Frontal cortex (tissue), 4 donors: ENCODE measurements around the gene LSM3. TPM values are rescaled to one million over a fixed set of nuclear protein-coding genes. Genes with fewer than 3 reads are reported as not detected.
A peak's percentile ranks its signal among the peaks of the same experiment; 100 is the strongest.

Experiments
- DNase-seq, 2 donors: peaks; one replicate each; pipeline ENCODE4 v3.0.0; 2012; ENCODE audit warnings: low spot score in 2 of 2
- FAIRE-seq: peaks from 2 replicates; lab custom pipeline; 2012; peaks lifted over from hg19 to GRCh38; lab: Jason Lieb, UNC
- total RNA-seq: library from RNA; depleted of rRNA; stranded (reverse); fragments of >200 nt; gene quantifications from one replicate; pipeline ENCODE4 v1.2.3, GENCODE V29; 2014
- donor health status: control.
- donor health status: control.
- donor health status: control.

The LSM3 gene
- total RNA-seq, 1 donor from 2014 or later, result 13.5 TPM

DNA sequence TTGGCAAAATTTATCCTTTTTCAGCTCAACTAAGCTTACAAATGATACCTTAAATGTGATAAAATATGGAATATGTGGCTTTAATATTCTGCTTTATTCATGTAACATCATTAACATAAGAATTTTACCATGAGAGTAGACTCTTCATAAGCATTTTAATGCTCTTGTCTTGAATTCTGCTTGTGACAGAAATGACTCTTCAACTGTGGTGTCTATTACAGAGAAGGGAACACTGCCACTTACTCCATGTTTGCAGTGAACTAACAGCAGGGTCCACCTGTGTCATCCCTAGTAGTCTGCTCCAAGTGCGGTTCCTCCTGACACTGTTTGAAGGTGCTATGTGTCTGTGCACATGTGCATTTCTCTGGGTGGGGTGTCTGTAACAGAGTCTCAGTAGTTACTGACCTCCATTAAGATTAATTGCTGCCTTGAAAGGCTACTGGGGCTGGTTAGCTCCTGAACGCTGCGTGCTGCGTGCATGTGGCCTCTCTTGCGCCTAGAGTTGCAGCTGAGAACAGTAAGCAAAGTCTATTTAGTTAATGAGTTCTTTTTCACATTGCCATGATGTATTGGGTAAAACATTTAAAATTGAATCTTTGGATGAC, 8.3 kb downstream of the LSM3 start:
- DNase-seq (no peak), FAIRE-seq (no peak)

DNA sequence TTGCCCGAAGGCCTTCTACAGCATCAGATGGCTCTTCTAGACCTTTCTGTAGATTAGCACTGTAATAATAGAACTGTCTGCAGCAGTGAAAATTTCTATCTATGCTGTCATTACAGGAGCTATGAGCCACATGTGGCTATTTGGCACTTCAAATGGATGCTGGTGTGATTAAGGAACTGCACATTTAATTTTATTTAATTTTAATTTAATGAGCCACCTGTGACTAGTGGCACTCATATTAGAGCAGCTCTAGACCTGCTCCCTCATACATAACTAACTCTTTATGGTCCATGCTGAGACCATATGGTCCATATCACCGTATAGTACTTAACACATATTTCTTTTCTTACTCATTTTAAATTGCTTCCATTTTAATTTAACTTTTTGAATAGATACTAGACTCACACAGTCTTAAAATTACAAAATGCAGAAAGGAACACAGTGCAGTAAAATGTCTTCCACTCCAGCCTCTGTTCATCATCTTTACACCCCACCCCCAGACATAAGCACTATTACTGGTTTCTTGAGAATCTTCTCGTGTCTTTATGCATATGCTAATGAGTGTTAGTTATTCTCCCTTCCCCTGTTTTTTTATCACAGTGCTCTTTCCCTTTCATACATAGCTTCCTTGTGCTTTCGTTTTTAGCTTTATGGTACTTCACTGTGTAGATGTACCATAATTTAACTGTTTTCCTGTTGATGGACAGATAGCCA, 9.6 kb downstream of the LSM3 start:
- DNase-seq (no peak), FAIRE-seq (no peak)

DNA sequence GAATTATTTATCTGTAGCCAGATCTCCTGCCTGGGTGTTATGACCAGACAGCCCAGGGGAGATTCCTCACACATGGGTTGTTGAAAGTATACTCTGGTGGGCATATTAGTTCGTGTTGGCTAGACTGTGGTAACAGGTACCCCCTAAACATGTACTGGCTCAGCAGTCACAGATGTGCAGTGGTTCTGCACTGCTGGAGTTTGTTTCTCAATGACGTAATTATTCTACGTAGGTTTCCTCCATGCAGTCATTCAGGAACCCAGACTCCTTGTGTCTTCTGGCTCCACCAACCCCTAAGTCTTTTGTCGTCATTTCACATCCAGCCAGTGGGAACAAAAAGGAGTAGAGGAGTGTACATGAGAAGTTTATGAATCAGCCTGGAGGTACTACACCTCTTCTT, 16.2 kb downstream of the LSM3 start:
- DNase-seq, result no peak
- no peak for FAIRE-seq

GRCh38 chr3:14199641-14200040, 21.0 kb downstream of the LSM3 start:
- no peak for DNase-seq
- FAIRE-seq, result no peak

- FAIRE-seq (no peak), DNase-seq (no peak)
Measured at GRCh38 chr3:14200276-14200675, 21.7 kb downstream of the LSM3 start.

DNA sequence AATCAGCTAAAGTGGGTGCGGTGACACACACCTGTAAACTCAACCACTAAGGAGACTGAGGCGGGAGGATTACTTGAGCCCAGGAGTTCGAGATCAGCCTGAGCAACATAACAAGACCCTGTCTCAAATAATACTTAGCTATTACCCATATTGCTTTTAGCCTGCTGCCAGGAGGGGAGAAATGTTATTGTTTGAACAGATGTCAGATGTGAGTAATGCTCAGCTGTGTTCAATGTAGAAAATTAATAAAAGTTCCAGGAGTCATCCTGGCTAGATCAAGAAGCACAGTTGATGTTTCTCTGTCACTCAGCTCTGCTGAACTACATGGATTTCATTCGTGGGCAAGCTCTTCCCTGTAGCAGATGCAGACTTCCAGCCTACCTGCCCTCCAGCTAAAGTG, 22.2 kb downstream of the LSM3 start:
- DNase-seq (no peak), FAIRE-seq (no peak)

GRCh38 chr3:14201940-14202684, 23.5 kb downstream of the LSM3 start:
- FAIRE-seq (no peak), DNase-seq (no peak)

DNA sequence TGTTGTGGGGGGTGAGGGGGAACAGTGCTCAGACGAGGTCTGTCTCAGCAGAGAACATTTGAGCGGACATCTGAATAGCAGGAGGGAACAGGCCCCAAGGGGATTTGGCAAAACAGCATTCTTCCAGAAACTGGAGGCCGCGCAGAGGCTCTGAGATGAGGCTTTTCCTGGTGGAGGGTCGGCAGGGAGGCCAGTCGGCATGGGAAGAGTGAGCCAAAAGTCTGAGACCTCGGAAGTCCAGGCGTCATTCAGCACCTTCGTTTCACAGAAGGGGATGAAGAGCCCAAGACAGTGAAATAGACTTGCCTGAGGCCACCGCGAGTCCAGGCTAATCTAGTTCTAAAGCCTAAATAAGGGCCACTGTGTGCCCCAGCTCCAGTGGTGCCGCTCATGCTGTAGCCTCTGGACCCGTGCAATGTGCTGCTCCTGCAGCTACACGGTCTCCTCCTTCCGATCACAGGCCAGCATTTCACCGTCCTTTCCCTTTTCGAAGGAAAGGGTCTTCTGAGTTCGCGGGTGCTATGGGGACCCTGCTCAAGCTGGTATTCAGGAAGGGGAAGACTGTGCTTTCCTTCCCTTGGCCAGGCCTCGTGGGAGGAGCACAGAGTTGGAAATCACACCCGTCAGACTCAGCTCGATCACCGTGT, 24.4 kb downstream of the LSM3 start:
- DNase-seq (no peak), FAIRE-seq (no peak)

- no peak for FAIRE-seq
- peak; percentile 45 to 76 for DNase-seq
Measured at GRCh38 chr3:14203521-14204079, 25.0 kb downstream of the LSM3 start.

GRCh38 chr3:14204515-14205284, 26.1 kb downstream of the LSM3 start:
- FAIRE-seq (no peak), DNase-seq (no peak)

GRCh38 chr3:14206548-14207177, 28.0 kb downstream of the LSM3 start:
- FAIRE-seq (no peak), DNase-seq (no peak)

- no peak for DNase-seq
- FAIRE-seq, result no peak
Measured at GRCh38 chr3:14208168-14208567, 29.6 kb downstream of the LSM3 start.

DNA sequence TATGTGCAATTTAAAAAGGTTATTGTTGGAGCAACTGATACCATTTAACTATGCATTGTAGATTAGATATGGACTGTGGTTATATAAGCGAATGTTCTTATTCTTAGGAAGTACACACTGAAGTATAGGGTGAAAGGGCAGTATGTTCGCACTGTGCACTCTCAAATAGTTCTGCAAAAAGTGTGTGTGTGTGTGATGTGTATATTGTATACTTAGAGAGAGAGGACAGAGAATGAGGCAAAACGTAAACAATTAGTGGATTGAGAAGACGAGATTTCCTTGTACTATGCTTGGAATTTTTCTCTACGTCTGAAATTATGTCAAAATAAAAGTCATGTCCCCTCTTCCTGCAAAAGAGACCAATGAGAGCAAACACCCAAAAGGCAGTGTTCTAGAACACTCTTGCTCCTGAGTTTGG, 30.4 kb downstream of the LSM3 start:
- DNase-seq (no peak), FAIRE-seq (no peak)

DNA sequence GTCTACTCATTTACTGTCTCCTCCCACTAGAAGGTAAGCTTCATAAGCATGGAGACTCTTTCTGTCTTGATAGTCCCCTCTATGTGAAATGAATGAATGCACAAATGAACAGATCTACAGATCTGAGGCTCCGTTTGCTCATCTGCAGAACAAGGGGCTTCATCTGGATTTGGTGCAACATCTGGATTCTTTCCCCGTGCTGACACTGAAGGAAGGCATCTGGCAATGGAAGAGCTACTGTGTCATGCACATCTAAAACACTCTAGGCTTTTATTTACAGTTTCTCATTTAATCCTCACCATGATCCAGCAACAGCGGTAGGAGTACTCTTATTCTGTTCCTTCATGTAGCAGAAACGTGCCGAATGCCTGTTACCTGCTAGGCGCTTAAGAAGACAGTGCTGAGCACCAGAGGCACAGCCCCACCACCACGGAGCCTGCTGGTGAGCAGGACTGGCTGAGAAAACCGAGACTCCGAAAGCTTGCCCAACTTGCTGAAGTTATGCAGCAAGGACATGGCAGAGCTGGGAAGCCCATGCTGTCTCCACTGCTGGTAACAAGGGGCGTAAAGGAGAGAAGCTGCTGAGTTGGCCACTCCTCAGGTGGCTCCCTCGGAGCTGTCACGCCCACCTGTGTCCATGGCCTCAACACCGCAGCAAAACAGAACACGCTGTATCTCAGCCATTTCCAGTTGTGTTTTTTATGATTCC, 31.1 kb downstream of the LSM3 start:
- FAIRE-seq (no peak), DNase-seq (no peak)

- DNase-seq, result no peak
- no peak for FAIRE-seq
Measured at GRCh38 chr3:14210290-14210688, 31.7 kb downstream of the LSM3 start.

DNA sequence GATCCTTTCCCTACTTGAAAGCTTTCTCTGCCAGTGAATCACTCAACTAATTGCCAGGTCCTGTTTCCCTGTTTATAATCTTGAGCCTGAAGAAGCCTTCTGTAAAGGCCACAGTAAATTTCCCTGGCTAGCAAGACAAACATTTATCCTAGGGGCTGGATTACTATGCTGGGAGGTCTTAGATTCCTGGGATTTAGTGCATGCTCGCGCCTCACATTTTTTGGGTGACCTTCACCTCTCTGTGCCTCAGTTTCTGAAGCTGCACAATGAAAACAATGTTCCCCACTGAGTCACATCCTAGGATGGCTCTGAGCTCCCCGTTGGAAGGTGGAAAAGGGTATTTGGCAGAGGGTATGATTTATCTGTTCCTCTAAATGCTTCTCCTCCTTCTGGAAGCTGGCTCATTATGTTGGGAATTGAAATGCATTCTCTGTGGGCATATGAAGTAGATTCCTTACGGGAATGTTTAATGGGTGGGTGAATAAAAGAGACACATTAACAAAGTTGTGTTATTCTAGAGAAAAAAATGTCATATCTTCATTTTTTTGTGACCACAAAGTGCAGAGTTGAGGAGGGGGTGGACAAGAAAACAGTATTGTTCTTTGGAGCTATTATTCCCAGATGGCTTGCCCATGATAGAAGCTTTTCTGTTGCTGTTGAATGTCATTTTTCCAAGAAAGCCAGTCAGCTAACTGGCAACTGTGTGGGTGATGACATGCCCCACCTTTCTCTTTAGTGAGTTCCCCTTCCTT, 32.4 kb downstream of the LSM3 start:
- no peak for FAIRE-seq
- no peak for DNase-seq

DNA sequence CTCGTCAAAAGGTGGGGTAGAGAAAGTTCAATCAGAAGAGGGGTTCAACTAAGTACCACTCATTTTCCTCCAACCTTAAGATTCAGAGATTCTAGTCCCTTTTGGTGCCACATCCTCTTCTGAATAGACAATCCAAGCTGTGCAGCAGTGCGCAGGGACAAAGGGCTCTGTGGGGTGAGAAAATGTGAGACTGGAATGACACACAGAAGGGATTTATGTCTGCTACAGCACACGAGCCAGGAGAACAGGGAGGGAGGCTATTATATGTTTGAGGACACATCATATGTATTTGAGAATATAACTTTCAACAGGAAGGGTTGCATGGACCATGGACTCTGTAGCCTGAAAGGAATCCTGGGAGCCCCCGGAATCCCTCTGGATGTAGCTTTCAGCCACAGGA, 33.0 kb downstream of the LSM3 start:
- FAIRE-seq (no peak), DNase-seq (no peak)

DNA sequence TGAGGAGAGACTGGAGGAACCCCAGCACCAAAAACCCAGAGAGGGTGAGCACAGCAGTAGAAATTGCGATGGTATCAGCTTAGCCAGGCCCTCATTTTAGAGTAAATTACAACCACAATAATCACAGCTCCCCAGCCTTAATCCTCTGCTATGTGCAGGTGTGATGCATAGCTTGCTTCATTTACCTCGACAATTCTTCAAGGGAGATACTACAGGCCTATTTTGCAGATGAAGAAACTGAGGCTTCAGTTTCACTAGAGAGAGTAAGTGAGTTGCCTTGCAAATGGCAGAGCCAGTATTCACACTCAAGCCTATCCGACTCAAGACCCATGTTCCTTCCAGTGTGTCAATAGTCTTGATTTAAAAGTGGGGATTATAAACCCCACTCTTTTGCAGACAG, 33.4 kb downstream of the LSM3 start:
- FAIRE-seq, result no peak
- DNase-seq, result no peak
